Neural cell (in vitro differentiated cells): ENCODE measurements around the gene CCDC102A. TPM values are rescaled to one million over a fixed set of nuclear protein-coding genes. Genes with fewer than 3 reads are reported as not detected.

Source experiments
- H2AFZ ChIP-seq: fragments of 200-600, 300-800 bp; sonication (generic), shearing (Covaris generic); 2 replicates; pipeline ENCODE4 v1.6.0; 2014; ENCODE audit warnings: low read depth, mild to moderate bottlenecking, antibody characterized with exemption, low read length, moderate library complexity
- H3F3A ChIP-seq: fragments of 200-600 bp; shearing (Covaris generic); 2 replicates; pipeline ENCODE4 v1.6.1; 2016; ENCODE audit warnings: mild to moderate bottlenecking, moderate library complexity, mixed read lengths, antibody characterized with exemption, low read length; ENCODE audit not compliant: insufficient read depth, poor library complexity, severe bottlenecking
- H3K27ac ChIP-seq: fragments of 200-600, 300-800 bp; sonication (generic), shearing (Covaris generic); 2 replicates; pipeline ENCODE4 v1.5.1; 2014; ENCODE audit warnings: mild to moderate bottlenecking, low read length, moderate library complexity
- H3K27me3 ChIP-seq: fragments of 300-800, 200-600 bp; sonication (generic), shearing (Covaris generic); 2 replicates; pipeline ENCODE4 v1.6.0; 2014; ENCODE audit warnings: mild to moderate bottlenecking, low read depth, low read length, moderate library complexity; ENCODE audit not compliant: insufficient read depth
- H3K36me3 ChIP-seq: fragments of 300-800, 200-600 bp; sonication (generic), shearing (Covaris generic); 2 replicates; pipeline ENCODE4 v1.5.1; 2014; ENCODE audit warnings: mild to moderate bottlenecking, antibody characterized with exemption, low read length, moderate library complexity; ENCODE audit not compliant: insufficient read depth
- H3K4me2 ChIP-seq: fragments of 300-800, 200-600 bp; sonication (generic), shearing (Covaris generic); 2 replicates; pipeline ENCODE4 v1.6.0; 2014; ENCODE audit warnings: mild to moderate bottlenecking, low read length
- H3K4me3 ChIP-seq: fragments of 300-800, 200-600 bp; sonication (generic), shearing (Covaris generic); 2 replicates; pipeline ENCODE4 v1.5.1; 2014; ENCODE audit warnings: mild to moderate bottlenecking, low read length, moderate library complexity
- H3K79me2 ChIP-seq: fragments of 200-600 bp; shearing (Covaris generic); replicated peaks from 2 replicates; pipeline ENCODE4 v1.6.0; 2014; ENCODE audit warnings: mild to moderate bottlenecking, low read length, moderate library complexity; ENCODE audit not compliant: insufficient read depth
- H3K9ac ChIP-seq: fragments of 300-800, 200-600 bp; sonication (generic), shearing (Covaris generic); 2 replicates; pipeline ENCODE4 v1.6.1; 2016; ENCODE audit warnings: mild to moderate bottlenecking, low read length, mixed read lengths
- H3K9me2 ChIP-seq: fragments of 200-600 bp; shearing (Covaris generic); 2 replicates; pipeline ENCODE4 v1.6.1; 2016; ENCODE audit warnings: mild to moderate bottlenecking, low read length, mixed read lengths; ENCODE audit not compliant: insufficient read depth
- H3K9me3 ChIP-seq: fragments of 200-600, 300-800 bp; sonication (generic), shearing (Covaris generic); 2 replicates; pipeline ENCODE4 v1.6.1; 2016; ENCODE audit warnings: mild to moderate bottlenecking, mixed run types, low read length, moderate library complexity, mixed read lengths
- H4K20me1 ChIP-seq: fragments of 200-600 bp; shearing (Covaris generic); 2 replicates; pipeline ENCODE4 v1.6.1; 2016; ENCODE audit warnings: mild to moderate bottlenecking, mixed run types; ENCODE audit not compliant: insufficient read depth
- EP300 ChIP-seq: fragments of 450-650 bp; conservative IDR thresholded peaks from 2 replicates; pipeline ENCODE4 v1.6.1; 2014; ENCODE audit warnings: antibody characterized with exemption, mild to moderate bottlenecking, moderate library complexity; ENCODE audit not compliant: poor library complexity, severe bottlenecking
- EZH2 ChIP-seq: fragments of 200-600, 300-800 bp; shearing (Covaris generic), sonication (generic); IDR thresholded peaks from 2 replicates; pipeline ENCODE4 v1.6.1; 2014; ENCODE audit warnings: antibody characterized with exemption, low read length, borderline replicate concordance, mild to moderate bottlenecking; ENCODE audit not compliant: insufficient read depth, poor library complexity, severe bottlenecking
- MXI1 ChIP-seq: fragments of 450-650 bp; conservative IDR thresholded peaks from 2 replicates; pipeline ENCODE4 v1.6.1; 2014; ENCODE audit warnings: antibody characterized with exemption, mild to moderate bottlenecking; ENCODE audit not compliant: poor library complexity, severe bottlenecking
- POLR2AphosphoS5 ChIP-seq: IDR thresholded peaks from 2 replicates; pipeline ENCODE4 v1.6.1; 2012
- RAD21 ChIP-seq: fragments of 450-650 bp; conservative IDR thresholded peaks from 2 replicates; pipeline ENCODE4 v1.6.1; 2014; ENCODE audit warnings: antibody characterized with exemption, mild to moderate bottlenecking, moderate library complexity
- REST ChIP-seq: IDR thresholded peaks from 2 replicates; pipeline ENCODE4 v1.6.1; 2012; ENCODE audit warnings: borderline replicate concordance
- SMC3 ChIP-seq: fragments of 450-650 bp; conservative IDR thresholded peaks from 2 replicates; pipeline ENCODE4 v1.6.1; 2014; ENCODE audit warnings: antibody characterized with exemption, mild to moderate bottlenecking, moderate library complexity; ENCODE audit not compliant: poor library complexity
- TAF1 ChIP-seq: IDR thresholded peaks from 2 replicates; pipeline ENCODE4 v1.6.1; 2012; ENCODE audit warnings: low read depth
- polyA plus RNA-seq: library from polyadenylated mRNA; depleted of rRNA; stranded (reverse); fragments of >200 nt; gene quantifications from 2 replicates; pipeline ENCODE4 v1.2.3, GENCODE V29; 2014
- TF ChIP-seq, protein P1 (sequence below): fragments of 450-650 bp; IDR thresholded peaks from 2 replicates; pipeline ENCODE4 v1.5.1; 2014; ENCODE audit warnings: antibody characterized with exemption, mild to moderate bottlenecking, moderate library complexity; ENCODE audit not compliant: poor library complexity, severe bottlenecking

CCDC102A gene
- polyA plus RNA-seq, 1 donor from 2014 or later: 0.20 TPM

DNA sequence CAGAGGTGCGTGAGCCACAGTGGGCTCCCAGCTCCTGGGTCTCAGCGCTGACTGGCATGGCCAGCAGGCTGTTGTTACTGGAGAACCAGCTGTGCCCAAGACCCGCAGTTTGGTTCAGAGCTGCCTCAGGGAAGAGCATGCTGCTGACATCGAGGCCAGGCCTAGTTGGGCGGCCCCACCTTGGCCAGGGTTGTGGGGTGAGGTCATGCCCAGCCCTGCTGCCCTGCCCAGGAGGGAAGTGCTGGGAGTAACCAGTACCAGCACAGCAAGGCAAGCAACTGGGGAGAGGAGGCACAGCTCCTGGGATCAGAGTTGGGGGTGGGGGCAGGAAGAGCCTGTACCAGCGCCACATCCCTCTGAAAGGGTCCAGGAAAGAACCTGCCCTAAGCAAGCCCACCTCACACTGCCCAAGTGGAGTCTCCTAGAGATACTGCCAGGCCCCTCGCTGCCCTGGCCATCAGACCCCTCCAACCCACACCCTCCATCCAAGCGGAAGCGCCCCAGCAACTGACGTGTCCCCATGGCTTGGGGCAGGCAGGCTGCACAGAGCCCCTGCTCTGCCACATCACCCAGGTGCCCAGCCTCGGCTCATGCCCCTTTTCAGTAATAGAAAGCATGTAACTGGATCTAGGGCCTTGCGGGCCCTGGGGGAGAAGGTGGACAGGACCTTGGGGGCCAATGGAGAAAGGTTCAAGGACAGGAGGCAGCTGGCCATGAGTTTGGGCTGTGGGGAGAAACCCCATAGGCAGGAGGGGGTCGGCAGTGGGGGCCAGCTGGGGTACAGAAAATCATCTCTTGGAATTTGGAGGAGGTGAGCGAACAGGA, 51.1 kb downstream of the CCDC102A start:
- Histone ChIP-seq H3K27ac (no peak overlapping the region), H2AFZ (no peak overlapping the region), H3K36me3 (no peaks in the 10 kb centered on the region)

DNA sequence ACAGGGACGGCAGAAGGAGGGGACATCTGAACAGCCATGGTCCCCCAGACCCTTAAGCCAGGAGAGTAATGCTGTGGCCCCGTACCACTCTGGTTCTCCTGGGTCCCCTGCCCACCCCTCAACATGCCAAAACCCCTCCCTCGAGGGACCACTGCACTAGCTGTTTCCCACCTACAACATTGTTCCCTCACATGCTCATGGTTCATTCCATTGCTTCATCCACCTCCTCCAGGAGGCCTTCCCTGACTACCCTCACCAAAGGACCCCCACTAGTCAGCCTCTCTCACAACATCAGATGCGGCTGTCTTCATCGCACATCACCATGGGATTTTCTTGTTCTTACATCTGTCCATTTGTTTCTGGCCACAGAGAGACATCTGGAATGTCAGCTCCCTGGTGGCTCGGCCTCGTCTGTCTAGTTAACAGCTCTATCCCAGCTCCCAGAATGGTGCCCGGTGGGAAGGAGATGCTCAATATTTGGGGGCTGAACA, 51.8 kb downstream of the CCDC102A start:
- H3K27ac ChIP-seq: no peak overlapping the region
- TF ChIP-seq REST: no peak
- no peak for TF ChIP-seq EZH2
- TF ChIP-seq SMC3: no peak
- no peaks in the 10 kb centered on the region for H3K9me2 ChIP-seq
- H2AFZ ChIP-seq: no peak overlapping the region
- H3K79me2 ChIP-seq: peaks cover 10% of the 10 kb centered on the region
- H3F3A ChIP-seq: no peaks in the 10 kb centered on the region
- H3K4me3 ChIP-seq: no peak overlapping the region
- no peaks in the 10 kb centered on the region for H3K36me3 ChIP-seq
- H3K4me2 ChIP-seq: no peak overlapping the region
- H3K9ac ChIP-seq: no peak overlapping the region
- H3K27me3 ChIP-seq: no peaks in the 10 kb centered on the region
- H3K9me3 ChIP-seq: no peaks in the 10 kb centered on the region
- no peaks in the 10 kb centered on the region for H4K20me1 ChIP-seq

More for the DNA sequence above, 51.1 kb downstream of the CCDC102A start:
- H3K9me2 ChIP-seq: no peaks in the 10 kb centered on the region
- peak overlapping the region; percentile 73 for H3K4me2 ChIP-seq
- H3K27me3 ChIP-seq: no peaks in the 10 kb centered on the region
- no peaks in the 10 kb centered on the region for H4K20me1 ChIP-seq
- H3K9ac ChIP-seq: peak overlapping the region; percentile 64
- H3K4me3 ChIP-seq: peak overlapping the region; percentile 76
- peaks cover 2% of the 10 kb centered on the region for H3K79me2 ChIP-seq
- H3K9me3 ChIP-seq: no peaks in the 10 kb centered on the region
- TF ChIP-seq SMC3: no peak
- no peak for TF ChIP-seq EP300
- TF ChIP-seq, protein P1, sequence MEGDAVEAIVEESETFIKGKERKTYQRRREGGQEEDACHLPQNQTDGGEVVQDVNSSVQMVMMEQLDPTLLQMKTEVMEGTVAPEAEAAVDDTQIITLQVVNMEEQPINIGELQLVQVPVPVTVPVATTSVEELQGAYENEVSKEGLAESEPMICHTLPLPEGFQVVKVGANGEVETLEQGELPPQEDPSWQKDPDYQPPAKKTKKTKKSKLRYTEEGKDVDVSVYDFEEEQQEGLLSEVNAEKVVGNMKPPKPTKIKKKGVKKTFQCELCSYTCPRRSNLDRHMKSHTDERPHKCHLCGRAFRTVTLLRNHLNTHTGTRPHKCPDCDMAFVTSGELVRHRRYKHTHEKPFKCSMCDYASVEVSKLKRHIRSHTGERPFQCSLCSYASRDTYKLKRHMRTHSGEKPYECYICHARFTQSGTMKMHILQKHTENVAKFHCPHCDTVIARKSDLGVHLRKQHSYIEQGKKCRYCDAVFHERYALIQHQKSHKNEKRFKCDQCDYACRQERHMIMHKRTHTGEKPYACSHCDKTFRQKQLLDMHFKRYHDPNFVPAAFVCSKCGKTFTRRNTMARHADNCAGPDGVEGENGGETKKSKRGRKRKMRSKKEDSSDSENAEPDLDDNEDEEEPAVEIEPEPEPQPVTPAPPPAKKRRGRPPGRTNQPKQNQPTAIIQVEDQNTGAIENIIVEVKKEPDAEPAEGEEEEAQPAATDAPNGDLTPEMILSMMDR: no peak
- TF ChIP-seq POLR2AphosphoS5: no peak
- no peak for TF ChIP-seq RAD21
- no peak for TF ChIP-seq MXI1
- TF ChIP-seq TAF1: no peak
- no peak for TF ChIP-seq EZH2
- no peak for TF ChIP-seq REST
- H3F3A ChIP-seq: no peaks in the 10 kb centered on the region
